ENCODE results near the gene CTDP1. TPM values are rescaled to one million over a fixed set of nuclear protein-coding genes. Genes with fewer than 3 reads are reported as not detected.

Gene CTDP1
- total and polyA plus RNA-seq, 3 experiments from 2014 or later: 31.0 to 38.0 (median 35.3) TPM

GRCh38 chr18:79704631-79705030 is 25.0 kb downstream of the CTDP1 start:
- Mint-ChIP-seq H3K9me3 (no peaks in the 10 kb centered on the region), H3K27ac (no peak overlapping the region), H3K27me3 (no peaks in the 10 kb centered on the region), H3K4me1 (peaks cover 11 to 22% (median 20%) of the 10 kb centered on the region in 3 donors), H3K36me3 (peaks cover 14 to 89% (median 43%) of the 10 kb centered on the region in 3 donors), H3K4me3 (no peak overlapping the region)
- no peak overlapping the region for H3K27ac ChIP-seq (ENCODE audit: low read depth, low read length)
- H3K27me3 ChIP-seq (ENCODE audit: insufficient read depth, low read length, poor library complexity, severe bottlenecking): no peaks in the 10 kb centered on the region
- CTCF ChIA-PET: no interaction called here
- H3K9me3 ChIP-seq (ENCODE audit: low read length): no peaks in the 10 kb centered on the region
- H3K4me1 ChIP-seq (ENCODE audit: insufficient read depth, low read length): no peaks in the 10 kb centered on the region
- no peak overlapping the region for H3K4me3 ChIP-seq (ENCODE audit: low read length)
- POLR2A ChIA-PET: no interaction called here
- H3K36me3 ChIP-seq (ENCODE audit: insufficient read depth, low read length): peaks cover 27% of the 10 kb centered on the region
- no peak for DNase-seq

GRCh38 chr18:79705272-79705671 is 25.7 kb downstream of the CTDP1 start:
- H3K27me3 ChIP-seq (ENCODE audit: insufficient read depth, low read length, poor library complexity, severe bottlenecking): no peaks in the 10 kb centered on the region
- ChIA-PET POLR2A (no interaction called here), CTCF (no interaction called here)
- no peak overlapping the region for H3K27ac ChIP-seq (ENCODE audit: low read depth, low read length)
- peaks cover 27% of the 10 kb centered on the region for H3K36me3 ChIP-seq (ENCODE audit: insufficient read depth, low read length)
- H3K9me3 Mint-ChIP-seq: no peaks in the 10 kb centered on the region
- no peaks in the 10 kb centered on the region for H3K9me3 ChIP-seq (ENCODE audit: low read length)
- H3K36me3 Mint-ChIP-seq: peaks cover 14 to 89% (median 37%) of the 10 kb centered on the region in 3 donors
- H3K27me3 Mint-ChIP-seq: no peaks in the 10 kb centered on the region
- H3K4me3 ChIP-seq (ENCODE audit: low read length): no peak overlapping the region
- H3K4me3 Mint-ChIP-seq: no peak overlapping the region
- peaks cover 11 to 22% (median 20%) of the 10 kb centered on the region in 3 donors for H3K4me1 Mint-ChIP-seq
- DNase-seq: peak in 1 of 5 donors; percentile 26
- H3K4me1 ChIP-seq (ENCODE audit: insufficient read depth, low read length): no peaks in the 10 kb centered on the region
- peak overlapping the region in 1 of 8 donors; percentile 23 for H3K27ac Mint-ChIP-seq

DNA sequence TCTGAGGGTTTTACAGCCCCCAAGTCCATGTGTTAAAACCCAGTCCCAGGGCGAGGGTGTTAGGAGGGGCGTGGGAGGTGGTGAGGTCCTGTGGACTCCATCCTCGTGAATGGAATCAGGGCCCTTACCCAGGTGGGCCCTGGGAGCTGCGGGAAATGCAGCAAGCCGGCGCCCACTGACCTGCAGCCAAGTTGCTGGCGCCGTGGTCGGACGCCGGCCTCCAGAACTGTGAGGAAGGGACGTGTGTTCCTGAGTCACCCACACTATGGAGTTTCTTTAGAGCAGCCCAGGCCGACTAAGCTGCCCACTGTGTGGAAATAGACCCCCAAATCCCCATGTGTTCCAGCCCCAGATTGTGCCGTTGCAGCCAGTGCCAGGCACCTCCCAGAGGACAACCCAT is 26.4 kb downstream of the CTDP1 start:
- no peak overlapping the region for H3K4me3 ChIP-seq (ENCODE audit: low read length)
- Mint-ChIP-seq H3K36me3 (peaks cover 14 to 88% (median 38%) of the 10 kb centered on the region in 3 donors), H3K27me3 (no peaks in the 10 kb centered on the region), H3K4me3 (no peak overlapping the region), H3K4me1 (peaks cover 11 to 22% (median 20%) of the 10 kb centered on the region in 3 donors), H3K9me3 (no peaks in the 10 kb centered on the region), H3K27ac (no peak overlapping the region)
- no peaks in the 10 kb centered on the region for H3K27me3 ChIP-seq (ENCODE audit: insufficient read depth, low read length, poor library complexity, severe bottlenecking)
- H3K36me3 ChIP-seq (ENCODE audit: insufficient read depth, low read length): peaks cover 27% of the 10 kb centered on the region
- POLR2A ChIA-PET: no interaction called here
- no peak overlapping the region for H3K27ac ChIP-seq (ENCODE audit: low read depth, low read length)
- peak in 1 of 5 donors; percentile 24 for DNase-seq
- no peaks in the 10 kb centered on the region for H3K9me3 ChIP-seq (ENCODE audit: low read length)
- CTCF ChIA-PET: no interaction called here
- no peaks in the 10 kb centered on the region for H3K4me1 ChIP-seq (ENCODE audit: insufficient read depth, low read length)

DNA sequence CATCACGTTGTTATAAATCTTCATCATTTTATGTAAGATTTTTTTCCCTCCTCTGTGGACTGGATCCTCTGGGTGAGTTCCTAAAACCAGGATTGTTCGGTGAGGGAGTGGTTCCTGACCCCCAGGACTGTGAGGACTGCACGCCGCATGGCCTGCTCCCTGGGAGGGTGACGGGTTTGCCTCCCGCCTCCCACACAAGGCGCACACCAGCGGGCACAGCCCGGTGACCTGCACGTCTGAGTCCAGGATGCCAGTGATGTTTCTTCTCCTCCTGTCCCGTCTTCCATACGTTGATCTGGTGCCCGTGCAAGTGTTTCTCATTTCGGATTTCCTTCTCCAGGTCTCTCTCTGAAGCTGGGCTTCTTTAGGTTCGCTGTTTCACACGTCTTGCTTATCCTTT is 27.1 kb downstream of the CTDP1 start:
- H3K9me3 ChIP-seq (ENCODE audit: low read length): no peaks in the 10 kb centered on the region
- H3K36me3 Mint-ChIP-seq: peaks cover 14 to 91% (median 38%) of the 10 kb centered on the region in 3 donors
- ChIA-PET POLR2A (no interaction called here), CTCF (no interaction called here)
- H3K4me3 ChIP-seq (ENCODE audit: low read length): no peak overlapping the region
- no peak overlapping the region for H3K27ac ChIP-seq (ENCODE audit: low read depth, low read length)
- peaks cover 27% of the 10 kb centered on the region for H3K36me3 ChIP-seq (ENCODE audit: insufficient read depth, low read length)
- DNase-seq: no peak
- peaks cover 10 to 20% (median 20%) of the 10 kb centered on the region in 3 donors for H3K4me1 Mint-ChIP-seq
- H3K4me3 Mint-ChIP-seq: no peak overlapping the region
- peak overlapping the region in 1 of 8 donors; percentile 38 for H3K27ac Mint-ChIP-seq
- no peaks in the 10 kb centered on the region for H3K27me3 Mint-ChIP-seq
- H3K27me3 ChIP-seq (ENCODE audit: insufficient read depth, low read length, poor library complexity, severe bottlenecking): no peaks in the 10 kb centered on the region
- no peaks in the 10 kb centered on the region for H3K4me1 ChIP-seq (ENCODE audit: insufficient read depth, low read length)
- no peaks in the 10 kb centered on the region for H3K9me3 Mint-ChIP-seq

DNA sequence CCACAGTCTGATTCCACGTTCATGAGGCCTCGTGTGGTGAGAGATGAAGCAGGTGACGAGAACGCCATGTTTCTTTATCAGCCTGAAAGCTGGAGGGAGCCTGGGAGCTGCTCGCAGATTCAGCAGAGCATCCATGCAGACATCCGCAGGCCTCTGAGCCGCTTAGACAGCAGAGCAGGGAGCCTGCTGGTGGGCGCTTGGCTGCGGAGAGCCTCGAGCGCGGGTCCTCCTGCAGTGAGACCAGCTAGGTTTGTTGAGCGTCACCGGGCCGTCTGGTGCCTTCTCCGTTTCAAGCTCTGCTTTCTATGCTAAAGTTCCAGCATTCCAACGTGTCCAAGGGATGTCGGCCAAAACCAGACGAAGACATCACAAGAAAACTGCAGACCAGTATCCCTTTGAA is 27.6 kb downstream of the CTDP1 start:
- Mint-ChIP-seq H3K4me3 (peak overlapping the region in 1 of 7 donors; percentile 13), H3K36me3 (peaks cover 14 to 92% (median 38%) of the 10 kb centered on the region in 3 donors), H3K4me1 (peaks cover 9 to 20% (median 16%) of the 10 kb centered on the region in 3 donors), H3K9me3 (no peaks in the 10 kb centered on the region), H3K27me3 (no peaks in the 10 kb centered on the region), H3K27ac (peak overlapping the region in 2 of 8 donors; percentile 56 to 61)
- ChIA-PET POLR2A (interaction anchor here (0.6 kb wide), 1 partner anchor 165 kb away, joined by 3 read pairs; no protein-coding TSS in a partner anchor), CTCF (no interaction called here)
- Histone ChIP-seq H3K27me3 (ENCODE audit: insufficient read depth, low read length, poor library complexity, severe bottlenecking) (no peaks in the 10 kb centered on the region), H3K36me3 (ENCODE audit: insufficient read depth, low read length) (peaks cover 27% of the 10 kb centered on the region), H3K4me3 (ENCODE audit: low read length) (no peak overlapping the region), H3K9me3 (ENCODE audit: low read length) (no peaks in the 10 kb centered on the region), H3K27ac (ENCODE audit: low read depth, low read length) (no peak overlapping the region), H3K4me1 (ENCODE audit: insufficient read depth, low read length) (no peaks in the 10 kb centered on the region)
- peak in 1 of 5 donors; percentile 41 for DNase-seq

GRCh38 chr18:79707671-79708070 is 28.1 kb downstream of the CTDP1 start:
- CTCF ChIA-PET: no interaction called here
- Histone ChIP-seq H3K27ac (ENCODE audit: low read depth, low read length) (no peak overlapping the region), H3K9me3 (ENCODE audit: low read length) (no peaks in the 10 kb centered on the region), H3K4me1 (ENCODE audit: insufficient read depth, low read length) (no peaks in the 10 kb centered on the region), H3K4me3 (ENCODE audit: low read length) (no peak overlapping the region), H3K27me3 (ENCODE audit: insufficient read depth, low read length, poor library complexity, severe bottlenecking) (no peaks in the 10 kb centered on the region), H3K36me3 (ENCODE audit: insufficient read depth, low read length) (peaks cover 27% of the 10 kb centered on the region)
- H3K4me3 Mint-ChIP-seq: no peak overlapping the region
- no peaks in the 10 kb centered on the region for H3K9me3 Mint-ChIP-seq
- peaks cover 9 to 20% (median 16%) of the 10 kb centered on the region in 3 donors for H3K4me1 Mint-ChIP-seq
- H3K36me3 Mint-ChIP-seq: peaks cover 14 to 96% (median 37%) of the 10 kb centered on the region in 3 donors
- POLR2A ChIA-PET: interaction anchor here (0.6 kb wide), 1 partner anchor 165 kb away, joined by 3 read pairs; no protein-coding TSS in a partner anchor
- DNase-seq: peak in 1 of 5 donors; percentile 27
- no peaks in the 10 kb centered on the region for H3K27me3 Mint-ChIP-seq
- H3K27ac Mint-ChIP-seq: peak overlapping the region in 5 of 8 donors; percentile 1 to 83 (median 56)

- Mint-ChIP-seq H3K4me3 (peak overlapping the region in 3 of 7 donors; percentile 23 to 76 (median 55)), H3K36me3 (peaks cover 13 to 96% (median 36%) of the 10 kb centered on the region in 3 donors), H3K27ac (peak overlapping the region in 3 of 8 donors; percentile 9 to 61 (median 56)), H3K9me3 (no peaks in the 10 kb centered on the region), H3K4me1 (peaks cover 9 to 20% (median 16%) of the 10 kb centered on the region in 3 donors), H3K27me3 (no peaks in the 10 kb centered on the region)
- no peaks in the 10 kb centered on the region for H3K9me3 ChIP-seq (ENCODE audit: low read length)
- no peak overlapping the region for H3K4me3 ChIP-seq (ENCODE audit: low read length)
- no peak overlapping the region for H3K27ac ChIP-seq (ENCODE audit: low read depth, low read length)
- ChIA-PET CTCF (no interaction called here), POLR2A (no interaction called here)
- H3K27me3 ChIP-seq (ENCODE audit: insufficient read depth, low read length, poor library complexity, severe bottlenecking): no peaks in the 10 kb centered on the region
- peak in 1 of 5 donors; percentile 34 for DNase-seq
- no peaks in the 10 kb centered on the region for H3K4me1 ChIP-seq (ENCODE audit: insufficient read depth, low read length)
- peaks cover 26% of the 10 kb centered on the region for H3K36me3 ChIP-seq (ENCODE audit: insufficient read depth, low read length)
These were observed 28.8 kb downstream of the CTDP1 start for GRCh38 chr18:79708412-79708811.

- Mint-ChIP-seq H3K27ac (no peak overlapping the region), H3K4me3 (no peak overlapping the region), H3K36me3 (peaks cover 10 to 88% (median 15%) of the 10 kb centered on the region in 3 donors), H3K4me1 (peaks cover 6 to 15% (median 7%) of the 10 kb centered on the region in 3 donors), H3K27me3 (peaks cover 0 to 2% of the 10 kb centered on the region in 2 donors), H3K9me3 (no peaks in the 10 kb centered on the region)
- Histone ChIP-seq H3K27ac (ENCODE audit: low read depth, low read length) (no peak overlapping the region), H3K27me3 (ENCODE audit: insufficient read depth, low read length, poor library complexity, severe bottlenecking) (no peaks in the 10 kb centered on the region), H3K4me3 (ENCODE audit: low read length) (no peak overlapping the region), H3K9me3 (ENCODE audit: low read length) (no peaks in the 10 kb centered on the region), H3K36me3 (ENCODE audit: insufficient read depth, low read length) (peaks cover 13% of the 10 kb centered on the region), H3K4me1 (ENCODE audit: insufficient read depth, low read length) (no peaks in the 10 kb centered on the region)
- ChIA-PET POLR2A (no interaction called here), CTCF (interaction anchor here (1.3 kb wide), 1 partner anchor 9 kb away, joined by 4 read pairs; no protein-coding TSS in a partner anchor)
- DNase-seq: peak in 1 of 5 donors; percentile 18
These were observed 32.7 kb downstream of the CTDP1 start for GRCh38 chr18:79712206-79712857.
